ENCODE measurements around the gene FMR1NB.

The FMR1NB gene

GRCh38 chrX:147981038-147981752 lies at the start of gene FMR1NB:
TSS of gene FMR1NB (plus strand) at chrX:147981337. CDS start at chrX:147981403, 66 bp downstream.
- no peak for DNase-seq

GRCh38 chrX:147933815-147934214 lies 47.3 kb upstream of the FMR1NB start:
- DNase-seq: no peak

GRCh38 chrX:147935156-147935758 lies 45.9 kb upstream of the FMR1NB start:
- DNase-seq: no peak

GRCh38 chrX:147945286-147945685 lies 35.9 kb upstream of the FMR1NB start:
- no peak for DNase-seq

- DNase-seq: no peak
These were observed 32.6 kb upstream of the FMR1NB start for GRCh38 chrX:147948531-147948930.

GRCh38 chrX:147950352-147950751 lies 30.8 kb upstream of the FMR1NB start:
- DNase-seq: no peak

- no peak for DNase-seq
These were observed 27.2 kb upstream of the FMR1NB start for GRCh38 chrX:147953976-147954375.

GRCh38 chrX:147957291-147957690 lies 23.8 kb upstream of the FMR1NB start:
- DNase-seq: no peak

GRCh38 chrX:147958291-147958690 lies 22.8 kb upstream of the FMR1NB start:
- DNase-seq: no peak

- DNase-seq: no peak
These were observed 20.4 kb upstream of the FMR1NB start for GRCh38 chrX:147960722-147961121.

- no peak for DNase-seq
These were observed 18.7 kb upstream of the FMR1NB start for GRCh38 chrX:147962476-147962875.

GRCh38 chrX:147978931-147979330 lies 2.2 kb upstream of the FMR1NB start:
- DNase-seq: no peak

GRCh38 chrX:148020329-148020728 lies 39.2 kb downstream of the FMR1NB start:
- DNase-seq: no peak

GRCh38 chrX:148024425-148025148 lies 43.5 kb downstream of the FMR1NB start:
- DNase-seq: no peak

- DNase-seq: no peak
These were observed 54.2 kb downstream of the FMR1NB start for GRCh38 chrX:148035380-148035779.

- no peak for DNase-seq
These were observed 55.9 kb downstream of the FMR1NB start for GRCh38 chrX:148037020-148037419.

GRCh38 chrX:148043271-148043855 lies 62.2 kb downstream of the FMR1NB start:
- DNase-seq: peak; percentile 1

- no peak for DNase-seq
These were observed 66.1 kb downstream of the FMR1NB start for GRCh38 chrX:148047200-148047599.

- DNase-seq: no peak
These were observed 68.3 kb downstream of the FMR1NB start for GRCh38 chrX:148049441-148049840.

- no peak for DNase-seq
These were observed 70.8 kb downstream of the FMR1NB start for GRCh38 chrX:148051973-148052372.

GRCh38 chrX:148067285-148067684 lies 86.1 kb downstream of the FMR1NB start:
- DNase-seq: no peak

GRCh38 chrX:148069759-148070503 lies 88.8 kb downstream of the FMR1NB start:
- DNase-seq: no peak

GRCh38 chrX:148070504-148070877 lies 89.4 kb downstream of the FMR1NB start:
- DNase-seq: no peak

All from GOT3 (cell line).